Fibroblast of lung (primary cell): ENCODE measurements around the gene DCAF17. TPM values are rescaled to one million over a fixed set of nuclear protein-coding genes. Genes with fewer than 3 reads are reported as not detected.

Source experiments
- DNase-seq, 2 donors: peaks; one replicate each; pipeline versions ENCODE4 v3.0.0 to v3.0.0-alpha.2; 2010; ENCODE audit warnings: low read depth in 2 of 2
- H2AFZ ChIP-seq: 2 replicates; pipeline ENCODE4 v1.5.1; 2012; ENCODE audit warnings: low read length, control low read depth, inconsistent platforms
- H3K27ac ChIP-seq: 2 replicates; pipeline ENCODE4 v1.5.1; 2011; ENCODE audit warnings: low read length, control low read depth; ENCODE audit not compliant: insufficient read depth
- H3K27me3 ChIP-seq: 2 replicates; pipeline ENCODE4 v1.5.1; 2011; ENCODE audit warnings: mild to moderate bottlenecking, low read length; ENCODE audit not compliant: control insufficient read depth, insufficient read depth
- H3K36me3 ChIP-seq: 2 replicates; pipeline ENCODE4 v1.5.1; 2011; ENCODE audit warnings: low read length; ENCODE audit not compliant: control insufficient read depth, insufficient read depth
- H3K4me1 ChIP-seq: 2 replicates; pipeline ENCODE4 v1.5.1; 2011; ENCODE audit warnings: low read length; ENCODE audit not compliant: control insufficient read depth, insufficient read depth; ENCODE audit errors: extremely low read depth
- H3K4me2 ChIP-seq: 2 replicates; pipeline ENCODE4 v1.5.1; 2011; ENCODE audit warnings: low read length, control low read depth; ENCODE audit not compliant: insufficient read depth; ENCODE audit errors: extremely low read depth
- H3K4me3 ChIP-seq, 4 experiments: fragments of 200-600 bp in 1 of 4; sonication (generic) in 1 of 4; replicated peaks in 1 of 4; 2 replicates each; pipeline ENCODE4 v1.5.1; 2011 to 2016; ENCODE audit warnings: low read length in 4 of 4, low read depth in 3 of 4, mild to moderate bottlenecking in 3 of 4, control low read depth in 2 of 4, inconsistent platforms in 1 of 4, mixed read lengths in 1 of 4; ENCODE audit not compliant: insufficient read depth in 1 of 4; ENCODE audit errors: control extremely low read depth in 1 of 4
- H3K79me2 ChIP-seq: 2 replicates; pipeline ENCODE4 v1.5.1; 2012; ENCODE audit warnings: mild to moderate bottlenecking, low read length, inconsistent platforms; ENCODE audit not compliant: control insufficient read depth, insufficient read depth
- H3K9ac ChIP-seq: 2 replicates; pipeline ENCODE4 v1.5.1; 2011; ENCODE audit warnings: mild to moderate bottlenecking, low read length, control low read depth; ENCODE audit not compliant: insufficient read depth
- H3K9me3 ChIP-seq: 2 replicates; pipeline ENCODE4 v1.5.1; 2012; ENCODE audit warnings: low read depth, low read length; ENCODE audit not compliant: control insufficient read depth, insufficient read depth
- H4K20me1 ChIP-seq: 2 replicates; pipeline ENCODE4 v1.5.1; 2011; ENCODE audit warnings: low read length; ENCODE audit not compliant: control insufficient read depth, insufficient read depth; ENCODE audit errors: extremely low read depth
- EZH2 ChIP-seq: IDR thresholded peaks from 2 replicates; pipeline ENCODE4 v1.5.1; 2012; ENCODE audit warnings: low read length, control low read depth, mild to moderate bottlenecking; ENCODE audit errors: missing control alignments
- polyA plus RNA-seq, 2 donors: library from polyadenylated mRNA; depleted of rRNA in 1 of 2; stranded (reverse) in 1 of 2; unstranded in 1 of 2; fragments of >200 nt; gene quantifications; 2 replicates each; pipeline ENCODE4 v1.2.1, GENCODE V29; 2011 to 2012; ENCODE audit warnings: missing spikeins in 1 of 2
- total RNA-seq: library from RNA; depleted of rRNA; stranded (reverse); fragments of >200 nt; gene quantifications from 2 replicates; pipeline ENCODE4 v1.2.1, GENCODE V29; 2014
- TF ChIP-seq, protein P1 (sequence below), 2 donors: IDR thresholded peaks in 1 of 2; conservative IDR thresholded peaks in 1 of 2; 1 replicate in 1 of 2; 2 replicates in 1 of 2; pipeline ENCODE4 v1.5.1; 2011 to 2012; ENCODE audit warnings: low read length in 2 of 2, control low read depth in 1 of 2, inconsistent platforms in 1 of 2, low read depth in 1 of 2, mild to moderate bottlenecking in 1 of 2

Gene DCAF17
- total and polyA plus RNA-seq, 2 donors (not counting 1 experiment from before 2014, with no cell fraction given) = 10.2 to 30.6 TPM

DNA sequence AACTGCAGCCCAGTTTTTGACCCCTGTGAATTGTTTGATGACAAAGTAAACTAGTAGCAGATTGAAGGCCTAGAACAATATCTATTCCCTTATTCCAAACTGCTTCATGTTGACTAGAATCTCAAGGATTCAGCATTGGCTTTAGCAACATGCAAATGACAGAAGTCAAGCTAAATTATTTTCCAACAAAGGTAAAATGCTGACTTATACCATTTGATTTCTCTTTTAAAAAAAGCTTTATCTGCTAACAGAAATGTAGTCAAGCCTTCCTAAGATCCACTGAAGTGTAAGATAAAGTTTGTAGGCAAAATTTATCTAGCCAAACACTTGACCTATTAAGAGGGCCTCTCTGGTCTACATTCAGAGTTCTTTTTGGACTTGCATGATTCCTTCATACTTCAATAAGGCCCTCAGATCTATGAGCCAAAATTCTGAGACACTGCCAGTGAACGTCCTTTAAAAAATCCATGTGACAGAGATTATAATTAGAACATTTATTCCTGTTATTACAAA, 78.7 kb downstream of the DCAF17 start:
- no peaks in the 10 kb centered on the region for H4K20me1 ChIP-seq
- H3K79me2 ChIP-seq = no peaks in the 10 kb centered on the region
- no peak overlapping the region for H3K27ac ChIP-seq
- no peak for DNase-seq
- no peak overlapping the region for H2AFZ ChIP-seq
- H3K9ac ChIP-seq = no peak overlapping the region
- no peaks in the 10 kb centered on the region for H3K4me1 ChIP-seq
- H3K9me3 ChIP-seq = no peaks in the 10 kb centered on the region
- no peaks in the 10 kb centered on the region for H3K36me3 ChIP-seq
- no peaks in the 10 kb centered on the region for H3K27me3 ChIP-seq
- H3K4me3 ChIP-seq = no peak overlapping the region
- TF ChIP-seq EZH2 = no peak
- TF ChIP-seq, protein P1, sequence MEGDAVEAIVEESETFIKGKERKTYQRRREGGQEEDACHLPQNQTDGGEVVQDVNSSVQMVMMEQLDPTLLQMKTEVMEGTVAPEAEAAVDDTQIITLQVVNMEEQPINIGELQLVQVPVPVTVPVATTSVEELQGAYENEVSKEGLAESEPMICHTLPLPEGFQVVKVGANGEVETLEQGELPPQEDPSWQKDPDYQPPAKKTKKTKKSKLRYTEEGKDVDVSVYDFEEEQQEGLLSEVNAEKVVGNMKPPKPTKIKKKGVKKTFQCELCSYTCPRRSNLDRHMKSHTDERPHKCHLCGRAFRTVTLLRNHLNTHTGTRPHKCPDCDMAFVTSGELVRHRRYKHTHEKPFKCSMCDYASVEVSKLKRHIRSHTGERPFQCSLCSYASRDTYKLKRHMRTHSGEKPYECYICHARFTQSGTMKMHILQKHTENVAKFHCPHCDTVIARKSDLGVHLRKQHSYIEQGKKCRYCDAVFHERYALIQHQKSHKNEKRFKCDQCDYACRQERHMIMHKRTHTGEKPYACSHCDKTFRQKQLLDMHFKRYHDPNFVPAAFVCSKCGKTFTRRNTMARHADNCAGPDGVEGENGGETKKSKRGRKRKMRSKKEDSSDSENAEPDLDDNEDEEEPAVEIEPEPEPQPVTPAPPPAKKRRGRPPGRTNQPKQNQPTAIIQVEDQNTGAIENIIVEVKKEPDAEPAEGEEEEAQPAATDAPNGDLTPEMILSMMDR (conservative IDR thresholded peaks at IDR 0.05 in 1 of 2, IDR thresholded peaks at IDR 0.05 in 1 of 2; ENCODE audit: low read depth in 1 of 2, low read length in 2 of 2) = no peak
- H3K4me2 ChIP-seq = no peak overlapping the region

DNA sequence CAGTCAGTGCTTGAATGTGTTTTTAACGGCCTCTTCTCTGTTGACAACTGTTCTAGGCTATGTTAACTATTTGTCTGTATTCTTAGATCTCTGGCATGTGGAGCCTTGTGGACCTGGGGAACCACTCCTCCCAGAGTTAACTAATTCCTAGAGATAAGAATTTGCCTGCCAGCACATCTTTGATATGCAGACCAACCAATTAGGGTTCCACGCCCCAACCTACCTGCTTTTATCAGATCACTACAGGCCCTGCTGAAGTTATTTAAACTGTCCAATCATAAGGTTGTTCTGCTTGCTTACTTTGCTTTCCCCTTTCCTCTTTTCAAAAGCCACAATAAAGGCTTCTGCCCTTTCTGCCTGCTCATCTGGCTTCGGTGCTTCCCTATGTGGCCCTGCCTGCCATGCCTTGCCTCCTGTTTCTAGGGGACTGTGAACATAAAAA, 79.7 kb downstream of the DCAF17 start:
- Histone ChIP-seq H3K9ac (no peak overlapping the region), H3K9me3 (no peaks in the 10 kb centered on the region), H3K27ac (no peak overlapping the region), H4K20me1 (no peaks in the 10 kb centered on the region), H2AFZ (no peak overlapping the region), H3K4me2 (no peak overlapping the region), H3K4me1 (no peaks in the 10 kb centered on the region), H3K4me3 (no peak overlapping the region), H3K27me3 (no peaks in the 10 kb centered on the region), H3K36me3 (no peaks in the 10 kb centered on the region), H3K79me2 (no peaks in the 10 kb centered on the region)
- no peak for TF ChIP-seq EZH2
- TF ChIP-seq, protein P1 (conservative IDR thresholded peaks at IDR 0.05 in 1 of 2, IDR thresholded peaks at IDR 0.05 in 1 of 2; ENCODE audit: low read depth in 1 of 2, low read length in 2 of 2) = no peak
- no peak for DNase-seq

DNA sequence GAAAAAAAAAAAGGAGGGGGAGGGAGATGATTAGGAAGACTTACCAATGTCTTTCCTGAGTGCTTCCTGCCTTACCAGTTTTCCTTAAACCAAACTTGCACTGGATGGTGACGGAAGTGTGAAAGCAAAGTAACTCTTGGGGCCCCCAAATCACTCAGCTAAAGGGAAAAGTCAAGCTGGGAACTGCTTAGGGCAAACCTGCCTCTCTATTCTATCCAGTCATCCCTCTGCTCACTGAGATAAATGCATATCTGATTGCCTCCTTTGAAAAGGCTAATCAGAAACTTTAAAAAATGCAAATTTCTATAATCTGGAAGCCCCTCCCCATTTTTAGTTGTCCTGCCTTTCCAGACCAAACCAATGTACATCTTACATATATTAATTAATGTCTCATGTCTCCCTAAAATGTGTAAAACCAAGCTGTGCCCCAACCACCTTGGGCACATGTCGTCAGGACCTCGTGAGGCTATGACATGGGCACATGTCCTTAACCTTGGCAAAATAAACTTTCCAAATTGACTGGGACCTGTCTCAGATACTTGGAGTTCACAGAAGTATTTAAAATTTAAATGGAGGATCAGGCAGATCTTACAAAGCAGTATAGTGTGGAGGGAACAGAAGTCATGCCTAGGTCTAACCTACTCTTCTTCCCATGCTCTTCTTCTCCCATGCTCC, 81.0 kb downstream of the DCAF17 start:
- Histone ChIP-seq H2AFZ (no peak overlapping the region), H3K27me3 (no peaks in the 10 kb centered on the region), H3K36me3 (no peaks in the 10 kb centered on the region), H4K20me1 (no peaks in the 10 kb centered on the region), H3K9ac (no peak overlapping the region), H3K9me3 (no peaks in the 10 kb centered on the region), H3K4me2 (no peak overlapping the region), H3K79me2 (no peaks in the 10 kb centered on the region), H3K4me3 (no peak overlapping the region), H3K4me1 (no peaks in the 10 kb centered on the region), H3K27ac (no peak overlapping the region)
- no peak for DNase-seq
- TF ChIP-seq EZH2 = no peak
- TF ChIP-seq, protein P1 (conservative IDR thresholded peaks at IDR 0.05 in 1 of 2, IDR thresholded peaks at IDR 0.05 in 1 of 2; ENCODE audit: low read depth in 1 of 2, low read length in 2 of 2) = no peak
